Esophagus muscularis mucosa (tissue), 4 donors: ENCODE measurements around the gene EBF3.

Experiments used
- CTCF ChIP-seq, 3 experiments: fragments of 200-600 bp in 2 of 3; fragments of 450-650 bp in 1 of 3; sonication (generic) in 2 of 3; IDR thresholded peaks; one replicate each; pipeline ENCODE4 v1.5.1; 2017 to 2019; ENCODE audit warnings: antibody characterized with exemption in 3 of 3, mild to moderate bottlenecking in 2 of 3, moderate library complexity in 1 of 3
- EP300 ChIP-seq: sonication (generic); formaldehyde crosslinking; IDR thresholded peaks from one replicate; pipeline ENCODE4 v1.6.1; 2017; ENCODE audit warnings: antibody characterized with exemption
- POLR2A ChIP-seq: fragments of 450-650 bp; IDR thresholded peaks from one replicate; pipeline ENCODE4 v1.6.1; 2017; ENCODE audit warnings: antibody characterized with exemption, moderate library complexity, mild to moderate bottlenecking, low read depth
- POLR2AphosphoS5 ChIP-seq, 2 donors: sonication (generic); formaldehyde crosslinking; IDR thresholded peaks; one replicate each; pipeline ENCODE4 v1.6.1; 2017; ENCODE audit warnings: antibody characterized with exemption in 2 of 2

GRCh38 chr10:129908406-129908805 is 55.7 kb downstream of the EBF3 start:
- TF ChIP-seq POLR2AphosphoS5 (IDR thresholded peaks at IDR 0.05) (no peak), CTCF (IDR thresholded peaks at IDR 0.05) (no peak), EP300 (no peak), POLR2A (no peak)
